Naive B cell (primary cell): ENCODE measurements around the gene RPP25L. TPM values are rescaled to one million over a fixed set of nuclear protein-coding genes. Genes with fewer than 3 reads are reported as not detected.

Source experiments
- ATAC-seq, 2 donors: fragments of 150-1000 bp; cut with Tn5 transposase; 2 replicates each; pipeline ENCODE4 v1.10.0; 2021; ENCODE audit warnings: low read depth in 2 of 2, mild to moderate bottlenecking in 2 of 2, moderate library complexity in 2 of 2
- DNase-seq: peaks from one replicate; pipeline ENCODE4 v3.0.0; 2022
- H3K27ac Mint-ChIP-seq, 6 donors: one replicate each; pipeline ENCODE4 v1.8.0; 2020 to 2022; ENCODE audit warnings: mild to moderate bottlenecking in 6 of 6, mixed read lengths in 6 of 6, moderate library complexity in 5 of 6, inconsistent platforms in 2 of 6
- H3K27me3 Mint-ChIP-seq, 3 donors: one replicate each; pipeline ENCODE4 v1.8.0; 2021 to 2022; ENCODE audit warnings: mixed read lengths in 3 of 3, mild to moderate bottlenecking in 1 of 3
- H3K36me3 Mint-ChIP-seq, 2 donors: one replicate each; pipeline ENCODE4 v1.8.0; 2020 to 2022; ENCODE audit warnings: mixed read lengths in 2 of 2, inconsistent platforms in 1 of 2, mild to moderate bottlenecking in 1 of 2
- H3K4me1 Mint-ChIP-seq, 3 donors: one replicate each; pipeline ENCODE4 v1.8.0; 2020 to 2022; ENCODE audit warnings: mixed read lengths in 3 of 3, inconsistent platforms in 1 of 3, mild to moderate bottlenecking in 1 of 3, moderate library complexity in 1 of 3
- H3K4me3 Mint-ChIP-seq, 8 donors: one replicate each; pipeline ENCODE4 v1.8.0; 2020 to 2022; ENCODE audit warnings: mild to moderate bottlenecking in 8 of 8, mixed read lengths in 8 of 8, moderate library complexity in 8 of 8, inconsistent platforms in 2 of 8
- H3K9me3 Mint-ChIP-seq, 7 donors: one replicate each; pipeline ENCODE4 v1.8.0; 2020 to 2022; ENCODE audit warnings: mixed read lengths in 7 of 7, mild to moderate bottlenecking in 5 of 7, inconsistent platforms in 2 of 7, moderate library complexity in 1 of 7
- polyA plus RNA-seq, 6 donors: library from polyadenylated mRNA; unstranded; fragments of 300-500 nt; fragmentation: Illumina TruSeq; gene quantifications; one replicate each; pipeline ENCODE4 v1.2.3, GENCODE V29; 2021; ENCODE audit warnings: low read depth in 6 of 6

RPP25L gene, protein sequence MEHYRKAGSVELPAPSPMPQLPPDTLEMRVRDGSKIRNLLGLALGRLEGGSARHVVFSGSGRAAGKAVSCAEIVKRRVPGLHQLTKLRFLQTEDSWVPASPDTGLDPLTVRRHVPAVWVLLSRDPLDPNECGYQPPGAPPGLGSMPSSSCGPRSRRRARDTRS
- polyA plus RNA-seq = 10 to 100 TPM; 25.1 to 50.6 (median 43.7) TPM

DNA sequence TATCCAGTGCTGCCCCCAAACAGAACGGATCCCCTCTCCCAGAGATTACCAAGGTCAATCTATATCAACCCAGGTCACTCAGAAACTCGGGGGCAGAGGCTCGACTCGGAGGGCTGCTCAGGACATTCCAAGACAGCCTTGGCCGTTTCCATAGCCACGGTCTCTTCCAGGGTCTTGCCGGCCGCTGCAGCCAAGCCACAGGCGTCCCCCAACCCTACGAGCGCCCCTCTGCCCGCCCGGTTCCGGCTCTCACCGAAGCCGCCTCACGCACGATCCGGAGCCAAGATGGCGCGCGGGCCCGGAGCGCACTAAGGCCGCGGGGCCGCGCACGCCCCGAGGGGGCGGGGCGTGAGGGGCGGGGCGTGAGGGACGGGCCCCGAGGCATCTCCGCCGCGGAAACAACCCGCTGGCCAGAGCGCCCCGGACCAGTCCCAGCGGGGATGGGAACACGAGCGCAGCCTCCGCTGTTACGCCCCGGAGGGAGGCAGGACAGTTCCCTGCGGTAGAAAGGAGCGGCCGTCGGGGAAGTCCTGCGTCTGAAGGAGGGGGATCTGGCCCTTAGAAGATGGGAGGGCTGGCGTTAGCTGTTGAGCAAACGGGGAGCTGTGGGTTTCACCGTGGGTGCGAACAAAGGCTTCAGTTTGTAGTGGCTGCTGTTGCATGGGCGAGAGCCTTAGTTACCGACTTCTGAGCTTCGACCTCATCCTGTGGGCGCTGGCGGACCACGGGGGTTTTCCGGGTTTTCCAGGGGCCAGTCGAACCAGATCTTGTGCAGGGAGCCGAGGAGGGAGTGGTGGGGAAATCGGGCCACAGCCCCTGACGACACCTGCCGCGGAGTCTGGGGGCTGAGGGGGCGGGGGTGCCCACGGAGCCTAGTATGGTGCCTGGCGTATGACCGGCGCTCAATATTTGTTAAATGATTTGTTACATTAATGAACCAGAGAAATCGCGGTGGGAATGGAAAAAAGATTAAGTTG lies at the start of gene RPP25L:
Gene RPP25L, minus strand, starts transcription at position 287 of the 977 bp plus-strand sequence. CDS start 801 bp downstream, outside the sequence.
- peak; percentile 88 to 89 for ATAC-seq
- peaks cover 16 to 26% (median 22%) of the 10 kb centered on the region in 3 donors for H3K4me1 Mint-ChIP-seq

DNA sequence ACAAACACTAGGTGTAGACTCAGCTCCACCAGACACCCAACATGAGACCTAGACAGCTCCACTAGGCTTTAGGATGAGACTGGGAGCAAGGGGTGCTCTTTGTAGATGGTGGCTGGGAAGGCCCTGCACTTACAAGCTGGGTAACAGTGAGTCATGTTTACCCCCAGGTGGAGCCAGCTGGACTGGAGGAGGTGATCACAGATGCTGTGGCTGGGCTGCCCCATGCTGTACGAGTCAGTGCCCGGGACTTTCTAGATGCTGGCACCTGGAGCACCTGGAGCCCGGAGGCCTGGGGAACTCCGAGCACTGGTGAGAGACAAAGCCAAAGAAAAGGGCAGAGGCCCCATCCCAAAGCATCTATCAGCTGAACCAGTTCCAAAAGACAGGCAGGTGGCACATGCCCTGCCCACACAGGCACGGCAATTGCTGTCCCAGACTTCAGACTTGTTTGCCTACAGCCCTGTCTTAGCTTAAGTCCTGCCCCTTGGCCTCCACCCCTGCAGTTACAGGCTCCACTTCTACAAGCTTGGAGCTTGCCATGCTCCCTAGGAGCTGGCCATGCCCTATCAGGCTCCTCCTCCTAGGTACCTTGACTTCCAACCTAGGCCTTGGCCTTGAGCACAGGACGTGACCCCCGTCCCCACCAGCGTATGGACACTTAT lies 47.8 kb upstream of the RPP25L start:
- Mint-ChIP-seq H3K27me3 (no peaks in the 10 kb centered on the region), H3K4me3 (no peak overlapping the region), H3K27ac (no peak overlapping the region), H3K9me3 (no peaks in the 10 kb centered on the region), H3K36me3 (peaks cover 0 to 6% of the 10 kb centered on the region in 2 donors), H3K4me1 (peaks cover 10 to 13% (median 11%) of the 10 kb centered on the region in 3 donors)
- DNase-seq = no peak
- no peak for ATAC-seq

More for the DNA sequence above, at the start of gene RPP25L:
- Mint-ChIP-seq H3K27ac (peak within 1 kb of the TSS; percentile 78 to 94 (median 92)), H3K9me3 (peaks cover 0 to 2% (median 0%) of the 10 kb centered on the region in 7 donors), H3K36me3 (peaks cover 12 to 18% of the 10 kb centered on the region in 2 donors), H3K27me3 (no peaks in the 10 kb centered on the region), H3K4me3 (peak within 1 kb of the TSS; percentile 86 to 96 (median 93))
- peak; percentile 84 for DNase-seq

DNA sequence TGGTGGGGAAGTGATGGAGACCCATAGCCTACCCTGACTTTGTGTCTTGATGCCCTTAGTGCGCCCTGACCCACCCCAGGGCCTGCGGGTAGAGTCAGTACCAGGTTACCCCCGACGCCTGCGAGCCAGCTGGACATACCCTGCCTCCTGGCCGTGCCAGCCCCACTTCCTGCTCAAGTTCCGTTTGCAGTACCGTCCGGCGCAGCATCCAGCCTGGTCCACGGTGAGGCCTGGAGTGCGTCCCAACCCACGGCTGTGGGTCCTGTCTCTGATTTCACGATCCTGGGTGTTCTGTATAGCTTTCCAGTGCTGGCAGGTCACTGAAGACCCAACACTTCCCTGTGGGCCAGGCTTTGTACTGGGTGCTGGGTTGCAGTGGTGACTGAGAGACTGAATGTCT lies 46.6 kb upstream of the RPP25L start:
- Mint-ChIP-seq H3K4me3 (no peak overlapping the region), H3K9me3 (no peaks in the 10 kb centered on the region), H3K27ac (no peak overlapping the region), H3K36me3 (peaks cover 0 to 6% of the 10 kb centered on the region in 2 donors), H3K4me1 (peaks cover 3 to 4% (median 3%) of the 10 kb centered on the region in 3 donors), H3K27me3 (no peaks in the 10 kb centered on the region)
- ATAC-seq (no peak), DNase-seq (no peak)

DNA sequence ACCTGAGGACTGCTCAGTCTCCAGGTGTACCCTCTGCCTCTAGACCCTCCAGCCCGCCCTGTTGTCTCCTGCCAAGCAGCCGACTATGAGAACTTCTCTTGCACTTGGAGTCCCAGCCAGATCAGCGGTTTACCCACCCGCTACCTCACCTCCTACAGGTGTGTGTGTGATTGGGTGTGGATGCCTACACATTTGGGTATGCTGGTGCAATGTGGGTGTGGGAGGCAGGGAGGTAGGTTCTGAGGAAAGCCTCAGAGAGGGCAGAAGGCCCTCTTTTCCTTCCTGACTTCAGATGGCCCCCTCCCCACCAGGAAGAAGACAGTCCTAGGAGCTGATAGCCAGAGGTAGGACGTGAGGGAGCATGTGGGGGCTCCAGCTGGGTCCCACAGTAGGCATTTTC lies 45.1 kb upstream of the RPP25L start:
- no peak for ATAC-seq
- H3K9me3 Mint-ChIP-seq = no peaks in the 10 kb centered on the region

DNA sequence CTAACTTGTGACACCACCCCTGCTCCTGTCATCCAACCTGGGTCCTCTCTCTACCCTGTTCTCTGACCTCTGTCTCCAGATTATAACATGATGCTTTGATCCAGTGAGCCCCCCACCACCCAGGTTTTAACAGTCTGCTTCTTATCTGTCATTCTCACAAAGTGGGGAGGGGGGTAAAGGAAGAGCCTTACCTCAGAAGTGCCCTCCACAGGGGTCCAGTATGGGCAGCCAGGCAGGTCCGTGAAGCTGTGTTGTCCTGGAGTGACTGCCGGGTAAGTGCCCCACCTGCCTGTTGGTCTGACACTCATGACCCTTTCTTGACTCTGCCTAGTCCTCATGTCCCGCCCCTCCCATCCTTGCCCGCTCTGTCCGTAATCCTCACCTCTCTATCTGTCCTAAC lies 43.5 kb upstream of the RPP25L start:
- H3K36me3 Mint-ChIP-seq = peaks cover 0 to 1% of the 10 kb centered on the region in 2 donors
- no peaks in the 10 kb centered on the region for H3K27me3 Mint-ChIP-seq
- no peak overlapping the region for H3K27ac Mint-ChIP-seq
- no peaks in the 10 kb centered on the region for H3K9me3 Mint-ChIP-seq
- H3K4me1 Mint-ChIP-seq = peaks cover 9 to 11% (median 10%) of the 10 kb centered on the region in 3 donors
- ATAC-seq (no peak), DNase-seq (no peak)
- no peak overlapping the region for H3K4me3 Mint-ChIP-seq

More for the DNA sequence above, 45.1 kb upstream of the RPP25L start:
- no peaks in the 10 kb centered on the region for H3K27me3 Mint-ChIP-seq
- peaks cover 0 to 6% of the 10 kb centered on the region in 2 donors for H3K36me3 Mint-ChIP-seq
- no peak overlapping the region for H3K4me3 Mint-ChIP-seq
- no peak for DNase-seq
- H3K4me1 Mint-ChIP-seq = peaks cover 9 to 15% (median 14%) of the 10 kb centered on the region in 3 donors
- no peak overlapping the region for H3K27ac Mint-ChIP-seq

DNA sequence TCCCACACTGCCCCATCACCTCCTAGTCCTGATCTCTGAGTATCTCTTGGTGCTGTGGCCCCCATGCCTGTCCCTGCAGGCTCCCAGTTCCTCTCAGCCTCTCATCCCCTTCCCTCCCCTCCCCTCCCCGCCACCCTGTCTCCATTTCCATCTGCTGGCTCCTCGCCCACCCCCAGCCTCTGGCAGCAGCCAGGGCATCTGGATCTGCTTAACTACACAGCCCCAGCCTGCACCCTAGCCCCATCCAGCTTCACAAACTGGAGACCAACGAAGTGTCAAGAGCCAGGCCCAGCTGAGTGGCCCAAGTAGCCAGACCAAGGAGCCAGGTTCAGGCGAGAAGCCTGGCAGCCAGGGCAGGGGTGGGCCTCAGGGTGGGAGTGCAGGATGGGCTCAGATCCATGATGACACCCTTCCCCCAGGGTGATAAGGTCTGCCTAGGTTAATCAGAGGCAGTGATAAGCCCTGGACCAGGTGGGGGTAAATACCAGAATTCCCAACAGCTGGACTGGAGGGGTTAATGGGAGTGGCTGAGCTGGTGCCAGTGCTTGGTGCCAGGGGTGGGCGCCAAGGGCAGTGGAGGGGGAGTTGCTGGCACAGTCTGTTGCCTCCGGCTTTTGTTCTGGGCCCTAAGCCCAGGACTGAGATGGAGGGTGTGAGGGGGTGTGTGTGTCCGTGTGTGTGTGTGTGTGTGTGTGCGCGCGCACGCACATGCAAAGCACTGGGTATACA lies 42.6 kb upstream of the RPP25L start:
- no peaks in the 10 kb centered on the region for H3K9me3 Mint-ChIP-seq
- peaks cover 10 to 12% (median 11%) of the 10 kb centered on the region in 3 donors for H3K4me1 Mint-ChIP-seq
- no peaks in the 10 kb centered on the region for H3K27me3 Mint-ChIP-seq
- H3K27ac Mint-ChIP-seq = peak overlapping the region in 1 of 6 donors; percentile 46
- no peak overlapping the region for H3K4me3 Mint-ChIP-seq
- ATAC-seq = no peak
- peaks cover 0 to 3% of the 10 kb centered on the region in 2 donors for H3K36me3 Mint-ChIP-seq
- no peak for DNase-seq

DNA sequence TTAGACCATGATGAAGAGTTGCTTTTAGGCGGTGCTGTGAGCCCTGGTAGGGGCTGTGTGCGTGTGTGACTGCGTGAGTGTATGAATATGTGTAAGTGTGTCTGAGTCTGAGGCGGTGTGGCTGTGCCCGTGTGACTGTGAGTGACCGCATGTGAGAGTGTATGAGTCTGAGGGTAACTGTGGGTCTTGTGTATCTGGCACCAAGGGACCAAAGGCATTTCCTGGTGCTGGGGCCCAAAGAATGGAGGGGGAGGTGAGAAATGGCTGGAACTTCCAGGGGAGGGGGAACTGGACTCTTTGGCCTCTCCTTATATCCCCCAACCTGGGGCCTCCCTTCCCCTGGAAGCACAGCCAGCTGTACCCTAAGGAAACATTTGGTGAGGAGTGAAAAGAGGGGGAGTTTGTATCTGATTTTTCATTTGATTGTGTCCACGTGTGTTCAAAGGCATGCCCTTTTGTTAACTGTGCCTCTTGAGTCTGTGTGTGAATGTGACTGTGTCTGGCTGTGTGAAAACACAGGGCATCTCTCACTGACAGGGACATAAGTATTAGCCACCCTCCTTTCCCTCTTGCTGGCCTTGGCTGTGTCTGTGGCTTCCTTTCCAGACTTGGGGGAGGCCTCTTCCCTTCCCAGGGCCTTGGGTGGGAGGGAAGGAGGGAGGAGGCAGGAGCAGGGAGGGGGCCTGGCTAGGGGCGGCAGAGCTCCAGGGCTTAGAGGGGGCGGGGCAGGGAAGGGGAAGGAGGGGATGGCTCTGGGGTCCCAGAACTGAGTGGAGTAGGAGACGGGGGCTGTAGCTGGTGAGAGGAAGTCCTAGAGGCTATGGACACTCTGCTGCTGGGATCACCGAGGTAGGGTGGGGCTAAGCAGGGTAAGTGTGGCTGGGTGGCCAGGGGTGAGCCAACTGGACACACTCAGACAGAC lies 41.5 kb upstream of the RPP25L start:
- no peak for ATAC-seq
- H3K27me3 Mint-ChIP-seq = no peaks in the 10 kb centered on the region
- no peaks in the 10 kb centered on the region for H3K9me3 Mint-ChIP-seq
- no peak for DNase-seq
- H3K36me3 Mint-ChIP-seq = peaks cover 3 to 13% of the 10 kb centered on the region in 2 donors
- H3K4me3 Mint-ChIP-seq = peak overlapping the region in 1 of 8 donors; percentile 13
- H3K27ac Mint-ChIP-seq = peak overlapping the region in 4 of 6 donors; percentile 8 to 46 (median 32)
- H3K4me1 Mint-ChIP-seq = peaks cover 14 to 19% (median 15%) of the 10 kb centered on the region in 3 donors

DNA sequence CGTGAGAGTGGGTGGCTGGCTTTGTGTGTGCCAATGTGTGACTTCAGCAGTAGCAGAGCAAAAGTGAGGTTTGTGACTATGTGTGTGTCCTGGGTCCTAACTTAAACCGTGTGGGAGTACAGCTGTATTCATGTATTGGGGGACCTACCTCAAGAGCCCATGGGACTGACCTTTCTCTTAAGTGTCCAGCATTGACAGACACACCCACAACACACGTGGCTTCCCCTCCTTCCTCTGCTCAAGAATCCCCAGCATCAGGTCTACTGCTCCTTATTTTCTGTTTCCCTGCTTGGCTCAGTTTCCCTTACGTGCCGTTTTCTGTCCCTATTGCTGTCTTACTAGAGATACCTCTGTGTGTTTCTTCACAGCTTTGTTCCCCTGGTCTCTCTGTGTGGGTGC lies 40.7 kb upstream of the RPP25L start:
- Mint-ChIP-seq H3K4me1 (peaks cover 17 to 27% (median 24%) of the 10 kb centered on the region in 3 donors), H3K36me3 (peaks cover 5 to 13% of the 10 kb centered on the region in 2 donors), H3K27me3 (no peaks in the 10 kb centered on the region), H3K4me3 (no peak overlapping the region), H3K27ac (peak overlapping the region in 1 of 6 donors; percentile 8), H3K9me3 (no peaks in the 10 kb centered on the region)
- DNase-seq (no peak), ATAC-seq (no peak)

DNA sequence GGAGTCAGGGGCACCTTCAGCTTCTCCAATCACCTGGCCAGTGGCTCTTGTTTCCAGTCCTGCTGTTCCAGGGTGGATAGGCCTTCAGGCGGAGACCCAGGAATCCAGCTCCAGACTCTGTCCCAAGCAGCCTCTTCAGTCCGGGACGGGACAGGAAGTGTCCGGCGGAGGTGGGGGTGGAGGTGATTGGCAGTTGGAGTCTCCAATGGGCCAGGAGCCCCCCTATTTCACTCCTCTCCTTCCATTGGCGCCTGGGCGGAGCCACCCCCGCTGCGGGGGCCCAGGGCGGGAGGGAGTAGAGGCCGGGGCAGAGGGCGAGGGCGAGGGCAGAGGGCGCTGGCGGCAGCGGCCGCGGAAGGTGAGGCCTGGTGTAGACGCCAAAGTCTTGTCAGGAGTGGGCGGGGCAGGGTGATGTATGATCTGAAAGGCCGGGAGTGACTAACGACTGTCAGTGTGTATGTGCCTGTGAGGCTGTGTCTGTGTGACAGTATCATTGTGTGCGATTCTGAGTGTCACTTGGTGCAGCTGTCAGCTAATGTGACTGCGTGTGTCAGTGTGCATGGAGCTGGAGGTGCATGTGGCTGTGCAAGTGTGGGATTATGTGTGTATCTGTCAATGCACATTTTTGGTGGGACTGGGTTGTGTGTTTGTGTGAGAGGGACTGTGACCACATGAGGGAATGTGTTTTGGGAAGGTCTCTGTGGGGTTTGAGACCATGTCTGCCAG lies 40.1 kb upstream of the RPP25L start, which contains the start of gene IL11RA:
Gene IL11RA, plus strand, starts transcription at position 310 of the 726 bp plus-strand sequence. CDS start 3,033 bp downstream, outside the sequence.
- Mint-ChIP-seq H3K4me3 (peak within 1 kb of the TSS in 1 of 8 donors; percentile 20), H3K36me3 (peaks cover 5 to 13% of the 10 kb centered on the region in 2 donors), H3K27ac (peak within 1 kb of the TSS in 3 of 6 donors; percentile 47 to 76 (median 61)), H3K27me3 (no peaks in the 10 kb centered on the region), H3K9me3 (no peaks in the 10 kb centered on the region), H3K4me1 (peaks cover 23 to 33% (median 29%) of the 10 kb centered on the region in 3 donors)
- DNase-seq (no peak), ATAC-seq (no peak)

DNA sequence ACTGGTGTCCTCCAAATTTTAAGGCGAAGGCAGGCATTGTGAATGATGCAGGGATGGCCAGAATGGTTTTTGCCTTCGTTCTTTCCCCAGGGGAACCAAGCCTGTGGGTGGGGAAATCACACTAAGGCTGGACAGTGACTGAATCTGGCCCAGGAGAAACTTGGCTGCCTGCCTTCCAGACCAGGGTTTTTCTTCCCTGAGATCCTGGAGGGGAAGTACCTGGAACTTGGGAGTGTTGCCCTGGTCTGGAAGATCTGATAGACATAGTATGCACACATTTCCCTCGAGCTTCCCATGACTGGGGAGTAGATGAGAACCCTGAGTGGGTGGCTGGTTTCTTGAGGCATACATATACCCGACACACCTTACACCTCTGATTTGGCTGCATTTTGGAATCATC lies 39.4 kb upstream of the RPP25L start:
- no peaks in the 10 kb centered on the region for H3K9me3 Mint-ChIP-seq
- H3K4me1 Mint-ChIP-seq = peaks cover 25 to 39% (median 30%) of the 10 kb centered on the region in 3 donors
- H3K27ac Mint-ChIP-seq = peak overlapping the region in 1 of 6 donors; percentile 61
- ATAC-seq (no peak), DNase-seq (no peak)
- H3K36me3 Mint-ChIP-seq = peaks cover 5 to 13% of the 10 kb centered on the region in 2 donors
- H3K27me3 Mint-ChIP-seq = no peaks in the 10 kb centered on the region
- H3K4me3 Mint-ChIP-seq = peak overlapping the region in 1 of 8 donors; percentile 20

DNA sequence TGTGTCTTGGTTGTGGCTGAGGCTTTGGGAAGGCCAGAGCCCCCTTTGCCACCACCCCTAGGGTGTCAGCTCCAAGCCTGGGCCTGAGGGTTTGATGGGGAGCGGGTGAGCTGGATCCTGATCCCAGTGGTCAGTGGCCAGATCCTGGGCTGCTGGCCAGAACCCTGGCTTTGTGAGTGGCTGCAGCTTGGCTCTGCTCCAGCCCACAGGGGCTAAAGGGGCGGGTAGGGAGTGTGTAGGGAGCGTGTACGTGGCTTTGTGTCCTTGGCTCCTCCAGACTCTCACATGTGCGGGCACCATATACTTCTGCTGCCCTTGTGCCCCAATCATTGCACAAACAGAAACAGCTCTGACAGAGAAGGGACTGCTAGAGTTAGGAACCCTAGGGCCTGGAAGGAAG lies 38.9 kb upstream of the RPP25L start:
- no peak for ATAC-seq
- Mint-ChIP-seq H3K36me3 (peaks cover 5 to 13% of the 10 kb centered on the region in 2 donors), H3K27me3 (no peaks in the 10 kb centered on the region), H3K4me1 (peaks cover 27 to 43% (median 30%) of the 10 kb centered on the region in 3 donors), H3K4me3 (no peak overlapping the region), H3K9me3 (no peaks in the 10 kb centered on the region), H3K27ac (peak overlapping the region in 1 of 6 donors; percentile 61)
- no peak for DNase-seq
